Measurements from ENCODE around the gene KLHL6. TPM values are rescaled to one million over a fixed set of nuclear protein-coding genes. Genes with fewer than 3 reads are reported as not detected.

The KLHL6 gene, protein sequence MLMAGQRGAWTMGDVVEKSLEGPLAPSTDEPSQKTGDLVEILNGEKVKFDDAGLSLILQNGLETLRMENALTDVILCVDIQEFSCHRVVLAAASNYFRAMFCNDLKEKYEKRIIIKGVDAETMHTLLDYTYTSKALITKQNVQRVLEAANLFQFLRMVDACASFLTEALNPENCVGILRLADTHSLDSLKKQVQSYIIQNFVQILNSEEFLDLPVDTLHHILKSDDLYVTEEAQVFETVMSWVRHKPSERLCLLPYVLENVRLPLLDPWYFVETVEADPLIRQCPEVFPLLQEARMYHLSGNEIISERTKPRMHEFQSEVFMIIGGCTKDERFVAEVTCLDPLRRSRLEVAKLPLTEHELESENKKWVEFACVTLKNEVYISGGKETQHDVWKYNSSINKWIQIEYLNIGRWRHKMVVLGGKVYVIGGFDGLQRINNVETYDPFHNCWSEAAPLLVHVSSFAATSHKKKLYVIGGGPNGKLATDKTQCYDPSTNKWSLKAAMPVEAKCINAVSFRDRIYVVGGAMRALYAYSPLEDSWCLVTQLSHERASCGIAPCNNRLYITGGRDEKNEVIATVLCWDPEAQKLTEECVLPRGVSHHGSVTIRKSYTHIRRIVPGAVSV
- total RNA-seq = 0.19 and 0.26 TPM in 2 replicates

DNA sequence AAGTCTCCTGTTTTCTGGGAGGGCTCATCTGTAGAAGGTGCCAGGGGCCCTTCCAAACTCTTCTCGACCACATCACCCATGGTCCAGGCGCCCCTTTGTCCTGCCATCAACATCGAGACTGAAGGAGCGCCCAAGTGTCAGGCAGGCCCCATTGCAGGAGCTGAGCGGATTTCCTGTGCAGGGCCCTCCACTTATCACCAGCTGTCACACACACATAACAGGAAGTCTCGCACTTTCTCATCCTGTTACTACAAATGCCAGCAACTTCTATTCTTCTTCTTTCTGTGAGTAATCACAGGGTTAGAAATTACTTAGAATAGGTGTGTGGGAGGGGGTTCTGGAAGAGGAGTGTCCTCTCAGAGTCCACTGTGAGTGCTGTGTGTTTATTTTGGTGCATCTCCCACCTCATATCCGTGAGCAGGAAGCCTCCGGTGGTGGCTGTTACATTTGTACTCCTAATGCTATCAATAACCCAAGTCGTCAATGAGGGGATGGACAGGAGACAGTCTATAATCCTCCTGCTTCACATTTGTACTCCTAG is at the start of gene KLHL6:
TSS of gene KLHL6 (minus strand) at position 166 of the 541 bp plus-strand sequence. CDS start at position 113, 53 bp downstream.

Other genes with a start within 250 kb of the KLHL6 start
- 0.31 and 2.4 TPM in 2 replicates for gene MCF2L2, start 127.1 kb downstream of the KLHL6 start, total RNA-seq
- gene KLHL24, start 79.9 kb upstream of the KLHL6 start, total RNA-seq = 59.6 and 82.9 TPM in 2 replicates
- 18.2 and 23.9 TPM in 2 replicates for gene YEATS2, start 142.1 kb upstream of the KLHL6 start, total RNA-seq

Measured in aortic smooth muscle cell (primary cell).